K562 (cell line): Measurements from ENCODE around the gene PPP1R16B. TPM values are rescaled to one million over a fixed set of nuclear protein-coding genes. Genes with fewer than 3 reads are reported as not detected.

Source experiments
- HCFC1 ChIP-seq: IDR thresholded peaks from 2 replicates; pipeline ENCODE4 v1.6.1; 2012; ENCODE audit warnings: low read depth, low read length, improper control_type of control experiment
- PML ChIP-seq: IDR thresholded peaks from 2 replicates; pipeline ENCODE4 v1.6.1; 2012; ENCODE audit warnings: low read length, inconsistent platforms
- RB1 ChIP-seq: fragments of 450-650 bp; IDR thresholded peaks from 2 replicates; pipeline ENCODE4 v1.6.1; 2017; ENCODE audit warnings: low read depth, mild to moderate bottlenecking
- RCOR1 ChIP-seq, 2 experiments: IDR thresholded peaks; 2 replicates each; pipeline ENCODE4 v1.6.1; 2012; ENCODE audit warnings: low read depth in 2 of 2, low read length in 2 of 2, borderline replicate concordance in 1 of 2, improper control_type of control experiment in 1 of 2
- SNIP1 ChIP-seq: fragments of 450-650 bp; IDR thresholded peaks from 2 replicates; pipeline ENCODE4 v1.7.1; 2017; ENCODE audit warnings: low read depth, mild to moderate bottlenecking
- TARDBP ChIP-seq: fragments of 450-650 bp; IDR thresholded peaks from 2 replicates; pipeline ENCODE4 v1.6.1; 2016
- polyA plus RNA-seq, 8 experiments: library from polyadenylated mRNA; depleted of rRNA in 4 of 8; stranded (reverse) in 5 of 8; unstranded in 3 of 8; fragments of >200 nt; fragmentation: Nextera tagmentation in 2 of 8; fragmentation: Illumina TruSeq in 1 of 8; extraction: Ambion mirVana in 2 of 8; extraction: Trizol in 1 of 8; gene quantifications; 2 replicates each; pipeline versions ENCODE4 v1.2.1 to v1.2.3, GENCODE V29; 2011 to 2014; ENCODE audit warnings: inconsistent platforms in 1 of 8, missing spikeins in 1 of 8
- total RNA-seq, 7 experiments: library from RNA; depleted of rRNA in 6 of 7; stranded (reverse); fragments of >200 nt in 6 of 7; fragmentation: Illumina TruSeq in 2 of 7; extraction: Trizol in 2 of 7; gene quantifications; 2 replicates each; pipeline versions ENCODE4 v1.2.1 to v1.2.3, GENCODE V29; 2011 to 2021; ENCODE audit warnings: low replicate concordance in 1 of 7
- TF ChIP-seq, protein P1 (sequence below), 2 experiments: fragments of 450-650 bp; IDR thresholded peaks; 2 replicates each; pipeline ENCODE4 v1.6.1; 2018; ENCODE audit warnings: mild to moderate bottlenecking in 2 of 2, low read depth in 1 of 2; ENCODE audit not compliant: partially characterized antibody in 2 of 2
- TF ChIP-seq, protein P2 (sequence below): sonication (generic); formaldehyde crosslinking; IDR thresholded peaks from 2 replicates; pipeline ENCODE4 v1.8.0; 2022; ENCODE audit warnings: mild to moderate bottlenecking, missing genetic modification reagents

Gene PPP1R16B
- total and polyA plus RNA-seq, 9 of the 15 experiments (the other 6 are each of a cell fraction or from before 2014, with no cell fraction given) = 1.5 to 11.5 (median 6.8) TPM

GRCh38 chr20:38878866-38879265, 73.4 kb downstream of the PPP1R16B start (continued):
- TF ChIP-seq SNIP1 = no peak
- TF ChIP-seq, protein P1, sequence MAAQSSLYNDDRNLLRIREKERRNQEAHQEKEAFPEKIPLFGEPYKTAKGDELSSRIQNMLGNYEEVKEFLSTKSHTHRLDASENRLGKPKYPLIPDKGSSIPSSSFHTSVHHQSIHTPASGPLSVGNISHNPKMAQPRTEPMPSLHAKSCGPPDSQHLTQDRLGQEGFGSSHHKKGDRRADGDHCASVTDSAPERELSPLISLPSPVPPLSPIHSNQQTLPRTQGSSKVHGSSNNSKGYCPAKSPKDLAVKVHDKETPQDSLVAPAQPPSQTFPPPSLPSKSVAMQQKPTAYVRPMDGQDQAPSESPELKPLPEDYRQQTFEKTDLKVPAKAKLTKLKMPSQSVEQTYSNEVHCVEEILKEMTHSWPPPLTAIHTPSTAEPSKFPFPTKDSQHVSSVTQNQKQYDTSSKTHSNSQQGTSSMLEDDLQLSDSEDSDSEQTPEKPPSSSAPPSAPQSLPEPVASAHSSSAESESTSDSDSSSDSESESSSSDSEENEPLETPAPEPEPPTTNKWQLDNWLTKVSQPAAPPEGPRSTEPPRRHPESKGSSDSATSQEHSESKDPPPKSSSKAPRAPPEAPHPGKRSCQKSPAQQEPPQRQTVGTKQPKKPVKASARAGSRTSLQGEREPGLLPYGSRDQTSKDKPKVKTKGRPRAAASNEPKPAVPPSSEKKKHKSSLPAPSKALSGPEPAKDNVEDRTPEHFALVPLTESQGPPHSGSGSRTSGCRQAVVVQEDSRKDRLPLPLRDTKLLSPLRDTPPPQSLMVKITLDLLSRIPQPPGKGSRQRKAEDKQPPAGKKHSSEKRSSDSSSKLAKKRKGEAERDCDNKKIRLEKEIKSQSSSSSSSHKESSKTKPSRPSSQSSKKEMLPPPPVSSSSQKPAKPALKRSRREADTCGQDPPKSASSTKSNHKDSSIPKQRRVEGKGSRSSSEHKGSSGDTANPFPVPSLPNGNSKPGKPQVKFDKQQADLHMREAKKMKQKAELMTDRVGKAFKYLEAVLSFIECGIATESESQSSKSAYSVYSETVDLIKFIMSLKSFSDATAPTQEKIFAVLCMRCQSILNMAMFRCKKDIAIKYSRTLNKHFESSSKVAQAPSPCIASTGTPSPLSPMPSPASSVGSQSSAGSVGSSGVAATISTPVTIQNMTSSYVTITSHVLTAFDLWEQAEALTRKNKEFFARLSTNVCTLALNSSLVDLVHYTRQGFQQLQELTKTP (IDR thresholded peaks at IDR 0.05; ENCODE audit: low read depth in 1 of 2, partially characterized antibody in 2 of 2) = peak in 1 of 2 experiments; percentile 77
- TF ChIP-seq PML = no peak
- TF ChIP-seq RCOR1 (IDR thresholded peaks at IDR 0.05; ENCODE audit: borderline replicate concordance in 1 of 2, low read depth in 2 of 2, low read length in 2 of 2) = peak in 1 of 2 experiments; percentile 43; a peak in 1 of 4 replicates
- TF ChIP-seq, protein P2, sequence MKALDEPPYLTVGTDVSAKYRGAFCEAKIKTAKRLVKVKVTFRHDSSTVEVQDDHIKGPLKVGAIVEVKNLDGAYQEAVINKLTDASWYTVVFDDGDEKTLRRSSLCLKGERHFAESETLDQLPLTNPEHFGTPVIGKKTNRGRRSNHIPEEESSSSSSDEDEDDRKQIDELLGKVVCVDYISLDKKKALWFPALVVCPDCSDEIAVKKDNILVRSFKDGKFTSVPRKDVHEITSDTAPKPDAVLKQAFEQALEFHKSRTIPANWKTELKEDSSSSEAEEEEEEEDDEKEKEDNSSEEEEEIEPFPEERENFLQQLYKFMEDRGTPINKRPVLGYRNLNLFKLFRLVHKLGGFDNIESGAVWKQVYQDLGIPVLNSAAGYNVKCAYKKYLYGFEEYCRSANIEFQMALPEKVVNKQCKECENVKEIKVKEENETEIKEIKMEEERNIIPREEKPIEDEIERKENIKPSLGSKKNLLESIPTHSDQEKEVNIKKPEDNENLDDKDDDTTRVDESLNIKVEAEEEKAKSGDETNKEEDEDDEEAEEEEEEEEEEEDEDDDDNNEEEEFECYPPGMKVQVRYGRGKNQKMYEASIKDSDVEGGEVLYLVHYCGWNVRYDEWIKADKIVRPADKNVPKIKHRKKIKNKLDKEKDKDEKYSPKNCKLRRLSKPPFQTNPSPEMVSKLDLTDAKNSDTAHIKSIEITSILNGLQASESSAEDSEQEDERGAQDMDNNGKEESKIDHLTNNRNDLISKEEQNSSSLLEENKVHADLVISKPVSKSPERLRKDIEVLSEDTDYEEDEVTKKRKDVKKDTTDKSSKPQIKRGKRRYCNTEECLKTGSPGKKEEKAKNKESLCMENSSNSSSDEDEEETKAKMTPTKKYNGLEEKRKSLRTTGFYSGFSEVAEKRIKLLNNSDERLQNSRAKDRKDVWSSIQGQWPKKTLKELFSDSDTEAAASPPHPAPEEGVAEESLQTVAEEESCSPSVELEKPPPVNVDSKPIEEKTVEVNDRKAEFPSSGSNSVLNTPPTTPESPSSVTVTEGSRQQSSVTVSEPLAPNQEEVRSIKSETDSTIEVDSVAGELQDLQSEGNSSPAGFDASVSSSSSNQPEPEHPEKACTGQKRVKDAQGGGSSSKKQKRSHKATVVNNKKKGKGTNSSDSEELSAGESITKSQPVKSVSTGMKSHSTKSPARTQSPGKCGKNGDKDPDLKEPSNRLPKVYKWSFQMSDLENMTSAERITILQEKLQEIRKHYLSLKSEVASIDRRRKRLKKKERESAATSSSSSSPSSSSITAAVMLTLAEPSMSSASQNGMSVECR (CRISPR knock-in tag) = peak; percentile 61
- TF ChIP-seq TARDBP = no peak
- TF ChIP-seq HCFC1 = no peak
- TF ChIP-seq RB1 = 0 out of 2 replicates have a peak, but pooled peaks have one; percentile 20
